ENCODE results near the gene NPHP1. TPM values are rescaled to one million over a fixed set of nuclear protein-coding genes. Genes with fewer than 3 reads are reported as not detected.

The NPHP1 gene
- total and polyA plus RNA-seq, 2 donors (not counting 1 experiment from before 2014, with no cell fraction given): 2.4 TPM

GRCh38 chr2:110152943-110153342 lies 51.9 kb downstream of the NPHP1 start:
- no CpG with 5 or more reads among the region's 3 CpGs for WGBS (ENCODE audit: insufficient coverage)
- H3K4me1 Mint-ChIP-seq: peaks cover 2% of the 10 kb centered on the region
- POLR2A ChIA-PET: no interaction called here
- Histone ChIP-seq H3K4me1 (ENCODE audit: control insufficient read depth in 2 of 2, insufficient read depth in 2 of 2, low read length in 2 of 2) (no peaks in the 10 kb centered on the region), H3K27me3 (replicated peaks in 1 of 4; ENCODE audit: control extremely low read depth in 1 of 4, control insufficient read depth in 3 of 4, insufficient read depth in 4 of 4, low read length in 3 of 4) (no peaks in the 10 kb centered on the region), H3K36me3 (replicated peaks in 1 of 2; ENCODE audit: control extremely low read depth in 1 of 2, control insufficient read depth in 1 of 2, extremely low read depth in 1 of 2, insufficient read depth in 2 of 2, low read length in 1 of 2) (no peaks in the 10 kb centered on the region), H4K20me1 (ENCODE audit: control insufficient read depth, insufficient read depth, low read length, poor library complexity, severe bottlenecking) (no peaks in the 10 kb centered on the region), H3K27ac (ENCODE audit: low read length in 2 of 2) (no peak overlapping the region), H2AFZ (ENCODE audit: insufficient read depth, low read depth, low read length, poor library complexity, severe bottlenecking) (no peak overlapping the region), H3K79me2 (ENCODE audit: control insufficient read depth, insufficient read depth, low read length) (no peaks in the 10 kb centered on the region), H3K4me3 (ENCODE audit: control extremely low read depth in 1 of 5, extremely low read depth in 1 of 5, insufficient read depth in 1 of 5, low read depth in 2 of 5, low read length in 4 of 5) (no peak overlapping the region), H3K9ac (ENCODE audit: low read length) (no peak overlapping the region), H3K4me2 (replicated peaks; ENCODE audit: low read depth, low read length, poor library complexity, severe bottlenecking) (no peak overlapping the region), H3K9me3 (ENCODE audit: control extremely low read depth in 1 of 3, control insufficient read depth in 2 of 3, insufficient read depth in 1 of 3, low read length in 2 of 3) (peaks cover 2 to 11% (median 5%) of the 10 kb centered on the region in 3 donors)
- DNase-seq (no peak), ATAC-seq (ENCODE audit: low read depth) (no peak)
- H3K4me3 Mint-ChIP-seq: no peak overlapping the region
- intact Hi-C loops (cut with micrococcal nuclease): no loop called here
- H3K27me3 Mint-ChIP-seq: no peaks in the 10 kb centered on the region
- CTCF ChIA-PET: no interaction called here
- no peak for TF ChIP-seq EZH2 (IDR thresholded peaks at IDR 0.05; ENCODE audit: borderline replicate concordance, insufficient read depth, low read depth, low read length, poor library complexity, severe bottlenecking)
- H3K27ac Mint-ChIP-seq: no peak overlapping the region
- H3K9me3 Mint-ChIP-seq (ENCODE audit: insufficient read depth): peaks cover 9% of the 10 kb centered on the region

- H3K9me3 Mint-ChIP-seq (ENCODE audit: insufficient read depth): peaks cover 6% of the 10 kb centered on the region
- no peaks in the 10 kb centered on the region for H3K27me3 ChIP-seq (replicated peaks in 1 of 4; ENCODE audit: control extremely low read depth in 1 of 4, control insufficient read depth in 3 of 4, insufficient read depth in 4 of 4, low read length in 3 of 4)
- no peaks in the 10 kb centered on the region for H3K4me1 Mint-ChIP-seq
- TF ChIP-seq EZH2 (IDR thresholded peaks at IDR 0.05; ENCODE audit: borderline replicate concordance, insufficient read depth, low read depth, low read length, poor library complexity, severe bottlenecking): no peak
- TF ChIP-seq CTCF (IDR thresholded peaks at IDR 0.05): no peak
- H3K4me3 Mint-ChIP-seq: no peak overlapping the region
- H3K4me2 ChIP-seq (replicated peaks; ENCODE audit: low read depth, low read length, poor library complexity, severe bottlenecking): no peak overlapping the region
- peaks cover 0 to 2% (median under 1%) of the 10 kb centered on the region in 3 donors for H3K9me3 ChIP-seq (ENCODE audit: control extremely low read depth in 1 of 3, control insufficient read depth in 2 of 3, insufficient read depth in 1 of 3, low read length in 2 of 3)
- H3K4me1 ChIP-seq (ENCODE audit: control insufficient read depth in 2 of 2, insufficient read depth in 2 of 2, low read length in 2 of 2): no peaks in the 10 kb centered on the region
- H3K27ac ChIP-seq (ENCODE audit: low read length in 2 of 2): no peak overlapping the region
- H3K9ac ChIP-seq (ENCODE audit: low read length): no peak overlapping the region
- H2AFZ ChIP-seq (ENCODE audit: insufficient read depth, low read depth, low read length, poor library complexity, severe bottlenecking): no peak overlapping the region
- ChIA-PET CTCF (no interaction called here), POLR2A (no interaction called here)
- intact Hi-C loops (cut with micrococcal nuclease): no loop called here
- no peaks in the 10 kb centered on the region for H3K79me2 ChIP-seq (ENCODE audit: control insufficient read depth, insufficient read depth, low read length)
- DNase-seq (no peak), ATAC-seq (ENCODE audit: low read depth) (no peak)
- H3K4me3 ChIP-seq (ENCODE audit: control extremely low read depth in 1 of 5, extremely low read depth in 1 of 5, insufficient read depth in 1 of 5, low read depth in 2 of 5, low read length in 4 of 5): no peak overlapping the region
- H3K36me3 ChIP-seq (replicated peaks in 1 of 2; ENCODE audit: control extremely low read depth in 1 of 2, control insufficient read depth in 1 of 2, extremely low read depth in 1 of 2, insufficient read depth in 2 of 2, low read length in 1 of 2): no peaks in the 10 kb centered on the region
- H4K20me1 ChIP-seq (ENCODE audit: control insufficient read depth, insufficient read depth, low read length, poor library complexity, severe bottlenecking): no peaks in the 10 kb centered on the region
- WGBS (ENCODE audit: insufficient coverage): no CpG with 5 or more reads among the region's 6 CpGs
- H3K27me3 Mint-ChIP-seq: no peaks in the 10 kb centered on the region
- no peak overlapping the region for H3K27ac Mint-ChIP-seq
Measured at GRCh38 chr2:110149330-110150220, 55.2 kb downstream of the NPHP1 start.
